Glomerular visceral epithelial cell (primary cell): ENCODE measurements around the gene MALT1.

ENCODE experiments used
- DNase-seq: peaks from one replicate; pipeline ENCODE4 v3.0.0-alpha.2; 2016; ENCODE audit errors: extremely low spot score

MALT1 gene

GRCh38 chr18:58690259-58690658 is 19.0 kb downstream of the MALT1 start:
- DNase-seq, result no peak

GRCh38 chr18:58691256-58691655 is 20.0 kb downstream of the MALT1 start:
- peak; percentile 43 for DNase-seq

- DNase-seq, result no peak
Measured at GRCh38 chr18:58692422-58693185, 21.3 kb downstream of the MALT1 start.

- no peak for DNase-seq
Measured at GRCh38 chr18:58694221-58694620, 23.0 kb downstream of the MALT1 start.

- no peak for DNase-seq
Measured at GRCh38 chr18:58694720-58695468, 23.6 kb downstream of the MALT1 start.

GRCh38 chr18:58695772-58696171 is 24.5 kb downstream of the MALT1 start:
- no peak for DNase-seq

- no peak for DNase-seq
Measured at GRCh38 chr18:58697146-58697545, 25.9 kb downstream of the MALT1 start.

GRCh38 chr18:58698701-58699193 is 27.5 kb downstream of the MALT1 start:
- no peak for DNase-seq

GRCh38 chr18:58699551-58699950 is 28.3 kb downstream of the MALT1 start:
- DNase-seq, result no peak

GRCh38 chr18:58700209-58700608 is 28.9 kb downstream of the MALT1 start:
- no peak for DNase-seq

- DNase-seq, result no peak
Measured at GRCh38 chr18:58712930-58713329, 41.7 kb downstream of the MALT1 start.

- DNase-seq, result no peak
Measured at GRCh38 chr18:58714259-58714658, 43.0 kb downstream of the MALT1 start.

GRCh38 chr18:58714821-58715220 is 43.6 kb downstream of the MALT1 start:
- DNase-seq, result no peak

- no peak for DNase-seq
Measured at GRCh38 chr18:58715540-58715939, 44.3 kb downstream of the MALT1 start.

- no peak for DNase-seq
Measured at GRCh38 chr18:58716060-58716756, 44.9 kb downstream of the MALT1 start.

GRCh38 chr18:58721566-58722239 is 50.4 kb downstream of the MALT1 start:
- no peak for DNase-seq

- peak; percentile 60 for DNase-seq
Measured at GRCh38 chr18:58723810-58724602, 52.7 kb downstream of the MALT1 start.

GRCh38 chr18:58726671-58727070 is 55.4 kb downstream of the MALT1 start:
- no peak for DNase-seq

GRCh38 chr18:58727776-58728500 is 56.7 kb downstream of the MALT1 start:
- peak; percentile 5 for DNase-seq

GRCh38 chr18:58728719-58729118 is 57.5 kb downstream of the MALT1 start:
- no peak for DNase-seq
